HG02884 (cell line): Measurements from ENCODE around the gene POLD3.

Source experiments
- ATAC-seq: cut with Tn5 transposase; IDR thresholded peaks from one replicate; pipeline ENCODE4 v1.9.1; 2021; ENCODE audit warnings: mild to moderate bottlenecking, moderate library complexity; ENCODE audit not compliant: unreplicated experiment

Gene POLD3

DNA sequence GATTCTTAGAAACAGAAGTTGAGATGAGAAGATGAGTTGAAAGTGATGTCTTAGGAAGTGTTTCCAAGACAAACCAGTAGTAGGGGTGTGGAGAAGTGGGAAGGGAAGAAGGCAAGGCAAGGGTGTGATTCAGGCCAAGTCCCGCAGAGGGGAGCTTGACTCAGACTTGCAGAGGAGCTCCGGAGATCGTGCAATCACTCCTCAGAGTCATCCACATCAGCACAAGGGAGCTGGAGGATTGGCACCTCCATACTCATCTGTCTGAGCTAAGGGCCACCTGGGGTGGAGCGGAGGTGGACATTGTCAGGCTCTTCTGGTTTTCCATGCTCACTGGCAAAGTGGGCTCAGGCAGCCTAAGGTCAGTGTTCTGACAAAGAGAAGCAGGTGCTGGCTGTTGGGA is 94.4 kb downstream of the POLD3 start:
- no peak for ATAC-seq

DNA sequence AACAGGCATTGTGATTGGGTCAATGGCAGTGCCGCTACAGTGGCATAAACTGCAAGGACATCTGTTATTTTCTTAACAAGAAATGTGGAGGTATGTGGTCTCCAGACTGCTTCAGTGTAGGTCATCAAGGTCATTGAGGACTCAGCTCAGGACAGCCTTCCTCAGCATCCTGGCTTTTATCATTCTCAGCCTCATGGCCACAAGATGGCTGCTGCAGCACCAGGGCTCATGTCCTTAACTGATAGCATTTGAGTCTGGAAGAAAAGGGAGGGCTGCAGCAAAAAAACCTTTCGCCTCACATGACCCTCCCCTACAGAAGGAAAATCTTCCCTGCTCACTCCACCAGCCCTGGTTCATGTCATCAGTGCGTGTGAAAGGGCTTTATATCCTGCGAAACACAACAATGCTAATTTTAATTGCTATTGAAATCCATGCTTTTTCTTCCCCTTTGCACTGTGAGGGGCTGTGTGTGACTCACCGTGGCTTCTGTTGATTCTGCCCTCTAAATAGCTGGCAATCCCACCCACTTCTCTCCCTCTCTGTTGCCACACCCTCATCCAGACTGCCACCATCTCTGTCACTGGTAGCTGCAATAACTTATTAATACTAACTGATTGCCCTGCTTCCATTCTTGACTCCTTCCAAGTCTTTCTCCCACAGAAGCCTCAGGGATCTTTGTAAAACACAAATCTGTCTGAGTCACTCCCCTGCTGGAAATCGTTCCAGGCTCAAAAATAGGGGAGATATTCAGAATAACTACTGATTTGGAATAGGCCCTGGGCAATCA is 95.0 kb downstream of the POLD3 start:
- ATAC-seq: no peak

DNA sequence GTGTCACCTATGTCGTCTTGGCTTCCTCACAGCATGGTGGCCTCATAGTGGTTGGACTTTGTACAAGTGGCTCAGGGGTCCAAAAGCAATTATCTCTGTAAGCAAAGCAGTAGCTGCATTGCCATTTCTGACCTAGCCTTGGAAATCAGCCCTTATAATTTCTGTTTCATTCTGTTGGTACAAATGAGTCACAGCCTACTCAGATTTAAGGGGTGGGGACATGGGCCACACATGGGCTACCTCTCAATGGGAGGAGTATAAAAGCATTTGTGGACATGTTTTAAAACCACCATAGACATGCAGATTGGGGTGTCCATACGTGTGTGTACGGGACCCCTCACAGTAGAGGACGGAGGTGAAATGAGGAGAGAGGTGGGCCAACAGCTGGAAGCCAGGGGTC is 97.3 kb downstream of the POLD3 start:
- no peak for ATAC-seq

DNA sequence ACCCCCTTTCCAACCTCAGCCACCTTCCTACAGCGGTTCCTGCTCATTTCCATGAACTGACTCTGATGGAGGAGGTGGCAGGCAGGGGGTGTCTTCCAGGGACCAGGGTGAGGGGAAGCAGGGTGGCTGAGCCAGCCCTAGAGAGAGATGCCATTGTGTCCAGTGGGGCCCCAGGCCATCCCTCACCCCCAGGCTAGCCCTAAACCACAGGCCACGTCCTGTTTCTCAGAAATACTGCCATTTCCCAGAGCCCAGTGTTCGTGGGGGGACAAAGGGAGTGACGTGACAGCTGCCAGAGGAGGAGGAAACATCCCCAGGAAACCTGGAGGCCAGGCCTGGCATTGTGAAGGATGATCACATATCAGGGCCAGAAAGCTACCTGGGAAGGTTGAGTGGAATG is 99.4 kb downstream of the POLD3 start:
- no peak for ATAC-seq
